Measurements from ENCODE around the gene LRRC1. TPM values are rescaled to one million over a fixed set of nuclear protein-coding genes. Genes with fewer than 3 reads are reported as not detected.

The LRRC1 gene
- total and polyA plus RNA-seq, 2 of the 13 experiments (the other 11 are each of a cell fraction or from before 2014, with no cell fraction given) = 15.6 to 27.7 TPM

DNA sequence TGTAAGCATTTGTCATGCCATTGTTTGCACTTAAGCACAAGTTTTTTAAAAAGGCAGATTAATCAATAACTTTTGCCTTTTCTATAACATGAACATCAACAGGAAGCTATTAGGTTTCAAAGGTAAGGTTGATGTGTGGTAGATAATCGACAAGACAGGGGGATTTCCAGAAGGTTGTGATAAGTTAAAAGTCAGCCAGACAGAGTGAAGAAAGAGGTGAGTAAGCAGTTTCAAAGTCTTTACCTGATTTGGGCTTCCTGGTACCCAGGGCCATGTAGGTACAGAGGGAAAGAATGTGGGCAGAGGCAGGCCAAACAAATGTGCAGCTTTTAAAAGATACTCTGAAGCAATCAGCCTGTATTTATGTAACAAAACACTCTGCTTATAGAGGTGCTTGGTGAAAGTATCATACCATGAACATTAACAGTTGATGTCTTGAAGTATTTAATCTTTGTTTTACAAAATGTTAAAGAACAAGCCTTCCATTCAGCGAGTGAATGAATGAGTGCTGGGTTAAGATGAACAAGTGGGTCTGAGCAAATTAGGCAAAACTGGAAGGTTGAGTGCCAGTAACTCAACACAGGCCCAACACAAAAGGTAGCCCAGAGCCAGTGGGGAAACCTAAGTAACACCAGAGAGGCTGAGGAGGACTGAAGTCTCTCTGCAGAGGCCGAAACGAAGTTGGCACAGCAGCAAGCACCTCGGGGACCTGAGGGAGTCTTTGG is 60.2 kb downstream of the LRRC1 start (continued):
- TF ChIP-seq MYNN (CRISPR knock-in tag; IDR thresholded peaks at IDR 0.05; ENCODE audit: low read depth) (peak; percentile 94), ZNF570 (CRISPR knock-in tag; IDR thresholded peaks at IDR 0.05; ENCODE audit: borderline replicate concordance) (no peak), ZNF740 (CRISPR knock-in tag; IDR thresholded peaks at IDR 0.05) (no peak), TCF7 (IDR thresholded peaks at IDR 0.05; ENCODE audit: low read depth) (peak; percentile 80), SYNCRIP (IDR thresholded peaks at IDR 0.05; ENCODE audit: insufficient read depth, low read depth, low read length) (no peak), ZNF264 (CRISPR knock-in tag; IDR thresholded peaks at IDR 0.05) (no peak; the same call in 1 of the 2 replicates), FOXA3 (CRISPR knock-in tag; IDR thresholded peaks at IDR 0.05) (peak; percentile 84), HNRNPK (IDR thresholded peaks at IDR 0.05; ENCODE audit: low read depth, low read length, poor library complexity, severe bottlenecking) (no peak), SIX1 (CRISPR knock-in tag; IDR thresholded peaks at IDR 0.05; ENCODE audit: borderline replicate concordance) (peak; percentile 97), ATAD3A (CRISPR knock-in tag; IDR thresholded peaks at IDR 0.05) (no peak), ZNF280D (CRISPR knock-in tag; IDR thresholded peaks at IDR 0.05) (0 out of 2 replicates have a peak, but pooled peaks have one; percentile 37), PAWR (CRISPR knock-in tag; IDR thresholded peaks at IDR 0.05; ENCODE audit: borderline replicate concordance) (no peak), HNRNPL (IDR thresholded peaks at IDR 0.05; ENCODE audit: low read depth, low read length) (0 out of 2 replicates have a peak, but pooled peaks have one; percentile 15), PPARG (CRISPR knock-in tag; conservative IDR thresholded peaks at IDR 0.05) (peak; percentile 81), NBN (conservative IDR thresholded peaks at IDR 0.05) (no peak), CTCF (CRISPR knock-in tag; IDR thresholded peaks at IDR 0.05) (no peak), ZFP41 (CRISPR knock-in tag; IDR thresholded peaks at IDR 0.05; ENCODE audit: borderline replicate concordance) (no peak), ZNF24 (IDR thresholded peaks at IDR 0.05) (no peak), SETDB1 (CRISPR knock-in tag; IDR thresholded peaks at IDR 0.05; ENCODE audit: borderline replicate concordance) (no peak)
- TF ChIP-seq, protein P1, sequence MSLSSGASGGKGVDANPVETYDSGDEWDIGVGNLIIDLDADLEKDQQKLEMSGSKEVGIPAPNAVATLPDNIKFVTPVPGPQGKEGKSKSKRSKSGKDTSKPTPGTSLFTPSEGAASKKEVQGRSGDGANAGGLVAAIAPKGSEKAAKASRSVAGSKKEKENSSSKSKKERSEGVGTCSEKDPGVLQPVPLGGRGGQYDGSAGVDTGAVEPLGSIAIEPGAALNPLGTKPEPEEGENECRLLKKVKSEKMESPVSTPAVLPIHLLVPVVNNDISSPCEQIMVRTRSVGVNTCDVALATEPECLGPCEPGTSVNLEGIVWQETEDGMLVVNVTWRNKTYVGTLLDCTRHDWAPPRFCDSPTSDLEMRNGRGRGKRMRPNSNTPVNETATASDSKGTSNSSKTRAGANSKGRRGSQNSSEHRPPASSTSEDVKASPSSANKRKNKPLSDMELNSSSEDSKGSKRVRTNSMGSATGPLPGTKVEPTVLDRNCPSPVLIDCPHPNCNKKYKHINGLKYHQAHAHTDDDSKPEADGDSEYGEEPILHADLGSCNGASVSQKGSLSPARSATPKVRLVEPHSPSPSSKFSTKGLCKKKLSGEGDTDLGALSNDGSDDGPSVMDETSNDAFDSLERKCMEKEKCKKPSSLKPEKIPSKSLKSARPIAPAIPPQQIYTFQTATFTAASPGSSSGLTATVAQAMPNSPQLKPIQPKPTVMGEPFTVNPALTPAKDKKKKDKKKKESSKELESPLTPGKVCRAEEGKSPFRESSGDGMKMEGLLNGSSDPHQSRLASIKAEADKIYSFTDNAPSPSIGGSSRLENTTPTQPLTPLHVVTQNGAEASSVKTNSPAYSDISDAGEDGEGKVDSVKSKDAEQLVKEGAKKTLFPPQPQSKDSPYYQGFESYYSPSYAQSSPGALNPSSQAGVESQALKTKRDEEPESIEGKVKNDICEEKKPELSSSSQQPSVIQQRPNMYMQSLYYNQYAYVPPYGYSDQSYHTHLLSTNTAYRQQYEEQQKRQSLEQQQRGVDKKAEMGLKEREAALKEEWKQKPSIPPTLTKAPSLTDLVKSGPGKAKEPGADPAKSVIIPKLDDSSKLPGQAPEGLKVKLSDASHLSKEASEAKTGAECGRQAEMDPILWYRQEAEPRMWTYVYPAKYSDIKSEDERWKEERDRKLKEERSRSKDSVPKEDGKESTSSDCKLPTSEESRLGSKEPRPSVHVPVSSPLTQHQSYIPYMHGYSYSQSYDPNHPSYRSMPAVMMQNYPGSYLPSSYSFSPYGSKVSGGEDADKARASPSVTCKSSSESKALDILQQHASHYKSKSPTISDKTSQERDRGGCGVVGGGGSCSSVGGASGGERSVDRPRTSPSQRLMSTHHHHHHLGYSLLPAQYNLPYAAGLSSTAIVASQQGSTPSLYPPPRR (CRISPR knock-in tag; IDR thresholded peaks at IDR 0.05; ENCODE audit: borderline replicate concordance) = no peak; the same call in 1 of the 2 replicates

Data from HepG2 (cell line).